ENCODE data around the gene SSH2.

GRCh38 chr17:29903471-29903870 lies 26.6 kb downstream of the SSH2 start:
- TF ChIP-seq, protein P1, sequence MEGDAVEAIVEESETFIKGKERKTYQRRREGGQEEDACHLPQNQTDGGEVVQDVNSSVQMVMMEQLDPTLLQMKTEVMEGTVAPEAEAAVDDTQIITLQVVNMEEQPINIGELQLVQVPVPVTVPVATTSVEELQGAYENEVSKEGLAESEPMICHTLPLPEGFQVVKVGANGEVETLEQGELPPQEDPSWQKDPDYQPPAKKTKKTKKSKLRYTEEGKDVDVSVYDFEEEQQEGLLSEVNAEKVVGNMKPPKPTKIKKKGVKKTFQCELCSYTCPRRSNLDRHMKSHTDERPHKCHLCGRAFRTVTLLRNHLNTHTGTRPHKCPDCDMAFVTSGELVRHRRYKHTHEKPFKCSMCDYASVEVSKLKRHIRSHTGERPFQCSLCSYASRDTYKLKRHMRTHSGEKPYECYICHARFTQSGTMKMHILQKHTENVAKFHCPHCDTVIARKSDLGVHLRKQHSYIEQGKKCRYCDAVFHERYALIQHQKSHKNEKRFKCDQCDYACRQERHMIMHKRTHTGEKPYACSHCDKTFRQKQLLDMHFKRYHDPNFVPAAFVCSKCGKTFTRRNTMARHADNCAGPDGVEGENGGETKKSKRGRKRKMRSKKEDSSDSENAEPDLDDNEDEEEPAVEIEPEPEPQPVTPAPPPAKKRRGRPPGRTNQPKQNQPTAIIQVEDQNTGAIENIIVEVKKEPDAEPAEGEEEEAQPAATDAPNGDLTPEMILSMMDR (IDR thresholded peaks at IDR 0.05) = no peak
- TF ChIP-seq POLR2A (IDR thresholded peaks at IDR 0.05) = no peak
